Ishikawa (cell line): Measurements from ENCODE around the gene FER.
A peak's percentile ranks its signal among the peaks of the same experiment; 100 is the strongest.

Experiments
- CEBPB ChIP-seq: IDR thresholded peaks from 2 replicates; pipeline ENCODE4 v1.6.1; 2012
- CREB1 ChIP-seq: IDR thresholded peaks from 2 replicates; pipeline ENCODE4 v1.6.1; 2012; ENCODE audit warnings: low read depth
- EGR1 ChIP-seq: IDR thresholded peaks from 2 replicates; pipeline ENCODE4 v1.6.1; 2012
- EP300 ChIP-seq: IDR thresholded peaks from 2 replicates; pipeline ENCODE4 v1.6.1; 2012; ENCODE audit warnings: borderline replicate concordance
- FOXM1 ChIP-seq: IDR thresholded peaks from 2 replicates; pipeline ENCODE4 v1.6.1; 2012; ENCODE audit warnings: low read depth, borderline replicate concordance
- MAX ChIP-seq: IDR thresholded peaks from 2 replicates; pipeline ENCODE4 v1.6.1; 2012
- NFIC ChIP-seq: IDR thresholded peaks from 2 replicates; pipeline ENCODE4 v1.6.1; 2012
- RAD21 ChIP-seq: IDR thresholded peaks from 2 replicates; pipeline ENCODE4 v1.6.1; 2012; ENCODE audit warnings: low read depth
- REST ChIP-seq: IDR thresholded peaks from 2 replicates; pipeline ENCODE4 v1.6.1; 2012; ENCODE audit warnings: low read depth, mild to moderate bottlenecking
- TAF1 ChIP-seq: IDR thresholded peaks from 2 replicates; pipeline ENCODE4 v1.6.1; 2012; ENCODE audit warnings: low read depth, mild to moderate bottlenecking
- TCF12 ChIP-seq: IDR thresholded peaks from 2 replicates; pipeline ENCODE4 v1.6.1; 2012; ENCODE audit warnings: low read depth
- TEAD4 ChIP-seq: IDR thresholded peaks from 2 replicates; pipeline ENCODE4 v1.6.1; 2012
- USF1 ChIP-seq: IDR thresholded peaks from 2 replicates; pipeline ENCODE4 v1.6.1; 2012
- YY1 ChIP-seq: IDR thresholded peaks from 2 replicates; pipeline ENCODE4 v1.6.1; 2012; ENCODE audit warnings: low read depth
- ZBTB7A ChIP-seq: IDR thresholded peaks from 2 replicates; pipeline ENCODE4 v1.6.1; 2012; ENCODE audit warnings: low read depth

Gene FER

GRCh38 chr5:109180668-109181067, 433.0 kb downstream of the FER start:
- no peak for TF ChIP-seq REST
- TF ChIP-seq EGR1 = no peak
- no peak for TF ChIP-seq TEAD4
- TF ChIP-seq EP300 = no peak
- TF ChIP-seq USF1 = no peak
- no peak for TF ChIP-seq FOXM1
- no peak for TF ChIP-seq ZBTB7A
- TF ChIP-seq TAF1 = no peak
- no peak for TF ChIP-seq NFIC
- TF ChIP-seq MAX = no peak
- TF ChIP-seq CEBPB = no peak
- no peak for TF ChIP-seq TCF12
- TF ChIP-seq CREB1 = no peak
- no peak for TF ChIP-seq RAD21

GRCh38 chr5:109186759-109187158, 439.1 kb downstream of the FER start:
- no peak for TF ChIP-seq CREB1

GRCh38 chr5:109191153-109191558, 443.5 kb downstream of the FER start:
- peak; percentile 22; the same call in 1 of the 2 replicates for TF ChIP-seq TEAD4
- TF ChIP-seq YY1 = no peak
- 0 out of 2 replicates have a peak, but pooled peaks have one; percentile 18 for TF ChIP-seq FOXM1

GRCh38 chr5:109192027-109192426, 444.3 kb downstream of the FER start:
- TF ChIP-seq CEBPB (no peak), TEAD4 (no peak), USF1 (no peak), EGR1 (no peak), TCF12 (no peak), CREB1 (no peak), RAD21 (no peak), NFIC (no peak), TAF1 (no peak), ZBTB7A (no peak), REST (no peak), FOXM1 (no peak), YY1 (no peak), MAX (no peak), EP300 (no peak)

GRCh38 chr5:109192555-109193281, 445.0 kb downstream of the FER start:
- no peak for TF ChIP-seq YY1
- no peak for TF ChIP-seq USF1
- TF ChIP-seq FOXM1 = no peak
- no peak for TF ChIP-seq TCF12
- TF ChIP-seq CEBPB = no peak
- TF ChIP-seq RAD21 = no peak
- no peak for TF ChIP-seq ZBTB7A
- no peak for TF ChIP-seq MAX
- TF ChIP-seq NFIC = no peak
- no peak for TF ChIP-seq TEAD4
- no peak for TF ChIP-seq CREB1
- no peak for TF ChIP-seq EGR1
- TF ChIP-seq REST = no peak
- TF ChIP-seq TAF1 = no peak
